Progenitor cell of endocrine pancreas (in vitro differentiated cells): Measurements from ENCODE around the gene PHKB. TPM values are rescaled to one million over a fixed set of nuclear protein-coding genes. Genes with fewer than 3 reads are reported as not detected.
"Not testable (repeated sequence)": the region's sequence is repeated elsewhere in the genome, so short reads cannot be mapped to it uniquely, and the experiment has no call there.

Experiments used
- DNase-seq: peaks from one replicate; pipeline ENCODE4 v3.0.0; 2021; ENCODE audit warnings: low spot score; ENCODE audit not compliant: unreplicated experiment
- H3K27ac Mint-ChIP-seq: 2 replicates; pipeline ENCODE4 v1.8.0; 2021; ENCODE audit warnings: mild to moderate bottlenecking, moderate library complexity, mixed read lengths
- H3K27me3 Mint-ChIP-seq: 2 replicates; pipeline ENCODE4 v1.8.0; 2021; ENCODE audit warnings: mixed read lengths
- H3K36me3 Mint-ChIP-seq: 2 replicates; pipeline ENCODE4 v1.8.0; 2022; ENCODE audit warnings: mixed read lengths; ENCODE audit not compliant: insufficient read depth
- H3K4me1 Mint-ChIP-seq: 2 replicates; pipeline ENCODE4 v1.8.0; 2021; ENCODE audit warnings: low read depth, mixed read lengths
- H3K4me3 Mint-ChIP-seq: 2 replicates; pipeline ENCODE4 v1.8.0; 2021; ENCODE audit warnings: low read depth, mild to moderate bottlenecking, moderate library complexity, mixed read lengths
- H3K9me3 Mint-ChIP-seq: 2 replicates; pipeline ENCODE4 v1.8.0; 2021; ENCODE audit warnings: low read depth, mixed read lengths
- total RNA-seq: library from RNA; stranded (reverse); gene quantifications from 2 replicates; pipeline ENCODE4 v1.2.1, GENCODE V29; 2021
- TF ChIP-seq, protein P1 (sequence below): fragments of 200-600 bp; sonication (generic); IDR thresholded peaks from one replicate; pipeline ENCODE4 v1.5.0; 2021; ENCODE audit warnings: antibody characterized with exemption, mild to moderate bottlenecking; ENCODE audit not compliant: unreplicated experiment

PHKB gene
- total RNA-seq, 1 donor from 2014 or later, result 94.1 TPM

DNA sequence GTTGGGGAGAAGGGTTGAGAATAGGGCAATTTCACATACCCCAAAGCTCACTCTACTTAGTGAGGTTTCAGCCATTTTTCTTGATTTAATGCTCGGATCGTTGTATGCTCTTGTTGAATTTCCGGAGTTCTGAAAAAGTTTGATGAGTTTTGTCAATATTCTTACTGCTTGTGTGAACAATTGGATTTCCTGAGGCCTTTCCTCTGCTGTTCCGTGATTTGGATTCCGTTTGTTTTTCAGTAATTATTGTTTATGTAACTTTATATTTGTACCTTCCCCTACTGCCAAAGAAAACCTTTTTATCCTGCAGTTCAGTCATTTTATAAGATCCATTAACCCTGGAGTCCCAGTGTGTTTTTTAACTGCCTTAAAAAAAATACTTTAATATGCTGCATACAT, 62.9 kb downstream of the PHKB start:
- no peaks in the 10 kb centered on the region for H3K27me3 Mint-ChIP-seq
- TF ChIP-seq, protein P1, sequence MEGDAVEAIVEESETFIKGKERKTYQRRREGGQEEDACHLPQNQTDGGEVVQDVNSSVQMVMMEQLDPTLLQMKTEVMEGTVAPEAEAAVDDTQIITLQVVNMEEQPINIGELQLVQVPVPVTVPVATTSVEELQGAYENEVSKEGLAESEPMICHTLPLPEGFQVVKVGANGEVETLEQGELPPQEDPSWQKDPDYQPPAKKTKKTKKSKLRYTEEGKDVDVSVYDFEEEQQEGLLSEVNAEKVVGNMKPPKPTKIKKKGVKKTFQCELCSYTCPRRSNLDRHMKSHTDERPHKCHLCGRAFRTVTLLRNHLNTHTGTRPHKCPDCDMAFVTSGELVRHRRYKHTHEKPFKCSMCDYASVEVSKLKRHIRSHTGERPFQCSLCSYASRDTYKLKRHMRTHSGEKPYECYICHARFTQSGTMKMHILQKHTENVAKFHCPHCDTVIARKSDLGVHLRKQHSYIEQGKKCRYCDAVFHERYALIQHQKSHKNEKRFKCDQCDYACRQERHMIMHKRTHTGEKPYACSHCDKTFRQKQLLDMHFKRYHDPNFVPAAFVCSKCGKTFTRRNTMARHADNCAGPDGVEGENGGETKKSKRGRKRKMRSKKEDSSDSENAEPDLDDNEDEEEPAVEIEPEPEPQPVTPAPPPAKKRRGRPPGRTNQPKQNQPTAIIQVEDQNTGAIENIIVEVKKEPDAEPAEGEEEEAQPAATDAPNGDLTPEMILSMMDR, result no peak
- peaks cover 16% of the 10 kb centered on the region for H3K36me3 Mint-ChIP-seq
- H3K4me3 Mint-ChIP-seq, result no peak overlapping the region
- no peak for DNase-seq
- no peak overlapping the region for H3K27ac Mint-ChIP-seq
- peaks cover 8% of the 10 kb centered on the region for H3K4me1 Mint-ChIP-seq
- H3K9me3 Mint-ChIP-seq, result peaks cover 15% of the 10 kb centered on the region

DNA sequence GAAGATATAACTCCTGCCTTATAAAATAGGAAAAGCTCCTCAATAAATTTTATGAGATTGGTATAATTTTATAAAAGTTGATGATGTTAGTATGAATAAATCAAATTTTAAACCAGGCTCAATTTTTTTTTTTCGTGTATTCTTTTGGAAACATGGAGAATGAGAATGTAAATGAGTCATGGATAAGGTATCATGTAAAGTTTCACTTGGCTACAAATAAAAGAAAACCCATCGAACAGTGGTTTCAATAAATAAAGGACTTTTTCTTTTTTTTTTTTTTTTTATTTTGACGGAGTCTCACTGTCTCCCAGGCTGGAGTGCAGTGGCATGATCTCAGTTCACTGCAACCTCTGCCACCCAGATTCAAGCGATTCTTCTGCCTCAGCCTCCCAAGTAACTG, 67.3 kb downstream of the PHKB start:
- Mint-ChIP-seq H3K4me3 (no peak overlapping the region), H3K9me3 (no peaks in the 10 kb centered on the region), H3K27me3 (no peaks in the 10 kb centered on the region), H3K4me1 (peaks cover 5% of the 10 kb centered on the region), H3K36me3 (no peaks in the 10 kb centered on the region), H3K27ac (no peak overlapping the region)
- DNase-seq, result no peak
- TF ChIP-seq, protein P1, result no peak

DNA sequence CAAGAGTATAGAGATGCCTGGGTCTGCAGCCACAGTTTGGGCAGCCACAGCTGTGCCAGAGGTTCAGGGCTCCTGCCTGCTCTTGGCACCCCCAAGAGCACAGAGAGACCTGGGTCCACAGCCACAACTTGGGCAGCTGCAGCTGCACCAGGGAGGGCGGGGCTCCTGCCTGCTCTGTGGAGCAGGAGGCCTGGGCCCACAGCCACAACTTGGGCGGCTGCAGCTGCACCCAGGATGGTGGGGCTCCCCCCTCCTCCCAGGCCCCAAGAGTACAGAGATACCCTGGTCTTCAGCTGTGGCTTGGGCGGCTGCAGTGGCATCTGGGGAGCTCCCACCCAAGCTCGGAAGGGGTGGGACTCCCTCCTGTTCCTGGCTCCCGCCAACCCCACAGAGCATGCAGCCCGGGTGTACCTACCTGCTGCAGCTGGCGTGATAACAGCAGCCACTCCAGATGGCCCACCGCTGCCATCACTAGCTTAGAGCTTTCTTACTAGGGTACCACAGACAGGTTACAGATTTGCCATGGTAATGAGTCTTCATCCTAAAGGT, 72.7 kb downstream of the PHKB start:
- Mint-ChIP-seq H3K9me3 (no peaks in the 10 kb centered on the region), H3K4me1 (peaks cover 2% of the 10 kb centered on the region), H3K36me3 (peaks cover 6% of the 10 kb centered on the region), H3K27ac (no peak overlapping the region), H3K27me3 (no peaks in the 10 kb centered on the region), H3K4me3 (no peak overlapping the region)
- DNase-seq, result no peak
- TF ChIP-seq, protein P1, result no peak

DNA sequence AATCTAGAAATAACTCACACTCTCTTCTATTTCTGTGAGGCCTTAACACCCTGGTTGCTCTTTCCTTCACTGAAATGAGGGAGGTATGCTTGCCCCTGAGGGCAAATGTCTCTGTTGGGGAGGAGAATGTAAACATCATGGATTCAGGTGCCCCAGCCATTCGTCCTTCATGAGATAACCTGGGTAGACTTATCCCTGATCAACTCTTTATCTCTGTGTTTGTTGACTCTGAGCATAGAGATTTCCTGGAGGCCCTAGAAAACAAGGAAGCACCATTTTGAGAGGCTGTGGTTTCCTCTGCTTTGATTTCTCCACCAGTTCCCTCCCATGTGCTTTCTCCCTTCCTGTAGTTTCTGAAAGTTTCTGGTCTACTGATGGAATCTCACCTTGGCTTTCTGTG, 77.3 kb downstream of the PHKB start:
- H3K36me3 Mint-ChIP-seq, result peaks cover 35% of the 10 kb centered on the region
- peaks cover 2% of the 10 kb centered on the region for H3K4me1 Mint-ChIP-seq
- TF ChIP-seq, protein P1, result no peak
- no peak for DNase-seq
- H3K4me3 Mint-ChIP-seq, result no peak overlapping the region
- no peak overlapping the region for H3K27ac Mint-ChIP-seq
- no peaks in the 10 kb centered on the region for H3K27me3 Mint-ChIP-seq
- H3K9me3 Mint-ChIP-seq, result peaks cover 15% of the 10 kb centered on the region

DNA sequence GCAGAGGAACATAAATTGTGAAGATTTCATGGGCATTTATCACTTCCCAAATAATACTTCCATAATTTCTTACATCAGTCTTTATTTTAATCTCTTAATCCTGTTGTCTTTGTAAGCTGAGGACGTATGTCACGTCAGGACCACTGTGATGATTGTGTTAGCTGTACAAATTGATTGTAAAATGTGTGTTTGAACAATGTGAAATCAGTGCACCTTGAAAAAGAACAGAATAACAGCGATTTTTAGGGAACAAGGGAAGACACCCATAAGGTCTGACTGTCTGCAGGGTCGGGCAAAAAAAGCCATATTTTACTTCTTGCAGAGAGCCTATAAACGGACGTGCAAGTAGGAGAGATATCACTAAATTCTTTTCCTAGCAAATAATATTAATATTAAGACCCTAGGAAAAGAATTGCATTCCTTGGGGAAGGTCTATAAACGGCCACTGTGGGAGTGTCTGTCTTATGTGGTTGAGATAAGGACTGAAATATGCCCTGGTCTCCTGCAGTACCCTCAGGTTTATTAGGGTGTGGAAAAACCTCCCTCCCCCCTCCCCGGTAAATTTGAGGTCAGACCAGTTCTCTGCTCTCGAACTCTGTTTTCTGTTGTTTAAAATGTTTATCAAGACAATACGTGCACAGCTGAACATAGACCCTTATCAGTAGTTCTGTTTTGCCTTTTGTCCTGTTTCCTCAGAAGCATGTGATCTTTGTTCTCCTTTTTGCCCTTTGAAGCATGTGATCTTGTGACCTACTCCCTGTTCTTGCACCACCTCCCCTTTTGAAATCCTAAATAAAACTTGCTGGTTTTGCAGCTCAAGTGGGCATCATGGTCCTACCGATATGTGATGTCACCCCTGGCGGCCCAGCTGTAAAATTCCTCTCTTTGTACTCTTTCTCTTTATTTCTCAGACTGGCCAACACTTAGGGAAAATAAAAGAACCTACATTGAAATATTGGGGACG, 78.9 kb downstream of the PHKB start:
- Mint-ChIP-seq H3K27ac (peak overlapping the region; percentile 68), H3K9me3 (peaks cover 26% of the 10 kb centered on the region), H3K36me3 (peaks cover 46% of the 10 kb centered on the region)
- not testable (repeated sequence) for H3K27me3 Mint-ChIP-seq, H3K4me1 Mint-ChIP-seq, DNase-seq, H3K4me3 Mint-ChIP-seq

DNA sequence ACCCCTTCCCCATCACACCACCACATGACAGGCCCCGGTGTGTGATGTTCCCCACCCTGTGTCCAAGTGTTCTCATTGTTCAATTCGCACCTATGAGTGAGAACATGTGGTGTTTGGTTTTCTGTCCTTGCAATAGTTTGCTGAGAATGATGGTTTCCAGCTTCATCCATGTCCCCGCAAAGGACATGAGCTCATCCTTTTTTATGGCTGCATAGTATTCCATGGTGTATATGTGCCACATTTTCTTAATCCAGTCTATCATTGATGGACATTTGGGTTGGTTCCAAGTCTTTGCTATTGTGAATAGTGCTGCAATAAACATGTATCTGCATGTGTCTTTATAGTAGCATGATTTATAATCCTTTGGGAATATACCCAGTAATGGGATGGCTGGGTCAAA, 80.0 kb downstream of the PHKB start:
- not testable (repeated sequence) for DNase-seq, H3K4me3 Mint-ChIP-seq, H3K4me1 Mint-ChIP-seq, H3K27me3 Mint-ChIP-seq, H3K27ac Mint-ChIP-seq
- H3K9me3 Mint-ChIP-seq, result peaks cover 36% of the 10 kb centered on the region
- peaks cover 56% of the 10 kb centered on the region for H3K36me3 Mint-ChIP-seq

DNA sequence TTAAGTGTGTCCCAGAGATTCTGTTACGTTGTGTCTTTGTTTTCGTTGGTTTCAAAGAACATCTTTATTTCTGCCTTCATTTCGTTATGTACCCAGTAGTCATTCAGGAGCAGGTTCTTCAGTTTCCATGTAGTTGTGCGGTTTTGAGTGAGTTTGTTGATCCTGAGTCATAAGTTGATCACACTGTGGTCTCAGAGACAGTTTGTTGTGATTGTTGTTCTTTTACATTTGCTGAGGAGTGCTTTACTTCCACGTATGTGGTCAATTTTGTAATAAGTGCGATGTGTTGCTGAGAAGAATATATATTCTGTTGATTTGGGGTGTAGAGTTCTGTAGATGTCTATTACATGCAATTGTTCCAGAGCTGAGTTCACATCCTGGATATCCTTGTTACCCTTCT, 83.1 kb downstream of the PHKB start:
- Mint-ChIP-seq H3K36me3 (peaks cover 63% of the 10 kb centered on the region), H3K9me3 (peaks cover 43% of the 10 kb centered on the region)
- not testable (repeated sequence) for H3K27me3 Mint-ChIP-seq, H3K4me3 Mint-ChIP-seq, DNase-seq, H3K27ac Mint-ChIP-seq, H3K4me1 Mint-ChIP-seq

DNA sequence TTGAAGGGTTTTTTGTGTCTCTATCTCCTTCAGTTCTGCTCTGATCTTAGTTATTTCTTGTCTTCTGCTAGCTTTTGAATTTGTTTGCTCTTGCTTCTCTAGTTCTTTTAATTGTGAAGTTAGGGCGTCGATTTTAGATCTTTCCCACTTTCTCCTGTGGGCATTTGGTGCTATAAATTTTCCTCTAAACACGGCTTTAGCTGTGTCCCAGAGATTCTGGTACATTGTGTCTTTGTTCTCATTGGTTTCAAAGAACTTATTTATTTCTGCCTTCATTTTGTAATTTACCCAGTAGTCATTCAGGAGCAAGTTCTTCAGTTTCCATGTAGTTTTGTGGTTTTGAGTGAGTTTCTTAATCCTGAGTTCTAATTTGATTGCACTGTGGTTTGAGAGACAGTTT, 90.1 kb downstream of the PHKB start:
- H3K27ac Mint-ChIP-seq, H3K4me1 Mint-ChIP-seq, H3K27me3 Mint-ChIP-seq, DNase-seq, H3K4me3 Mint-ChIP-seq: not testable (repeated sequence)
- Mint-ChIP-seq H3K36me3 (peaks cover 60% of the 10 kb centered on the region), H3K9me3 (peaks cover 33% of the 10 kb centered on the region)

DNA sequence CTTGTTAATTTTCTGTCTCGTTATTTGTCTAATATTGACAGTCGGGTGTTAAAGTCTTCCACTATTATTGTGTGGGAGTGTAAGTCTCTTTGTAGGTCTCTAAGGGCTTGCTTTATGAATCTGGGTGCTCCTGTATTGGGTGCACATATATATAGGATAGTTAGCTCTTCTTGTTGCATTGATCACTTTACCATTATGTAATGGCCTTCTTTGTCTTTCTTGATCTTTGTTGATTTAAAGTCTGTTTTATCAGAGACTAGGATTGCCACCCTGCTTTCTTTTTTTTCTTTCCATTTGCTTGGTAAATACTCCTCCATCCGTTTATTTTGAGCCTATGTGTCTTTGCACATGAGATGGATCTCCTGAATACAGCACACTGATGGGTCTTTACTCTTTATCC, 90.6 kb downstream of the PHKB start:
- not testable (repeated sequence) for DNase-seq, H3K27ac Mint-ChIP-seq, H3K27me3 Mint-ChIP-seq, H3K4me1 Mint-ChIP-seq, H3K4me3 Mint-ChIP-seq
- Mint-ChIP-seq H3K9me3 (peaks cover 31% of the 10 kb centered on the region), H3K36me3 (peaks cover 59% of the 10 kb centered on the region)
